ENCODE results near the gene GPR62.

Gene GPR62

GRCh38 chr3:51932471-51933370, 22.5 kb upstream of the GPR62 start:
- H3K36me3 ChIP-seq (ENCODE audit: control insufficient read depth in 1 of 2, insufficient read depth in 2 of 2, low read length in 2 of 2): peaks cover 26 to 53% of the 10 kb centered on the region in 2 donors
- H3K27me3 ChIP-seq (ENCODE audit: low read depth, low read length): no peaks in the 10 kb centered on the region
- no peaks in the 10 kb centered on the region for H3K9me3 ChIP-seq (ENCODE audit: control insufficient read depth in 1 of 2, low read length in 2 of 2)
- H3K4me1 ChIP-seq (ENCODE audit: control insufficient read depth in 1 of 2, insufficient read depth in 2 of 2, low read length in 2 of 2): no peaks in the 10 kb centered on the region
- H3K4me3 ChIP-seq (ENCODE audit: low read depth in 1 of 2, low read length in 2 of 2): no peak overlapping the region
- H3K27ac ChIP-seq (ENCODE audit: low read length): no peak overlapping the region

- H3K4me3 ChIP-seq (ENCODE audit: low read depth in 1 of 2, low read length in 2 of 2): no peak overlapping the region
- H3K4me1 ChIP-seq (ENCODE audit: control insufficient read depth in 1 of 2, insufficient read depth in 2 of 2, low read length in 2 of 2): no peaks in the 10 kb centered on the region
- H3K27me3 ChIP-seq (ENCODE audit: low read depth, low read length): no peaks in the 10 kb centered on the region
- no peak overlapping the region for H3K27ac ChIP-seq (ENCODE audit: low read length)
- H3K36me3 ChIP-seq (ENCODE audit: control insufficient read depth in 1 of 2, insufficient read depth in 2 of 2, low read length in 2 of 2): peaks cover 35 to 61% of the 10 kb centered on the region in 2 donors
- H3K9me3 ChIP-seq (ENCODE audit: control insufficient read depth in 1 of 2, low read length in 2 of 2): no peaks in the 10 kb centered on the region
Observed at GRCh38 chr3:51933471-51934138, 21.6 kb upstream of the GPR62 start.

GRCh38 chr3:51934139-51934850, 20.9 kb upstream of the GPR62 start:
- Histone ChIP-seq H3K9me3 (ENCODE audit: control insufficient read depth in 1 of 2, low read length in 2 of 2) (no peaks in the 10 kb centered on the region), H3K27ac (ENCODE audit: low read length) (no peak overlapping the region), H3K27me3 (ENCODE audit: low read depth, low read length) (no peaks in the 10 kb centered on the region), H3K4me3 (ENCODE audit: low read depth in 1 of 2, low read length in 2 of 2) (no peak overlapping the region), H3K36me3 (ENCODE audit: control insufficient read depth in 1 of 2, insufficient read depth in 2 of 2, low read length in 2 of 2) (peaks cover 37 to 61% of the 10 kb centered on the region in 2 donors), H3K4me1 (ENCODE audit: control insufficient read depth in 1 of 2, insufficient read depth in 2 of 2, low read length in 2 of 2) (no peaks in the 10 kb centered on the region)

GRCh38 chr3:51934991-51935885, 19.9 kb upstream of the GPR62 start:
- H3K4me3 ChIP-seq (ENCODE audit: low read depth in 1 of 2, low read length in 2 of 2): no peak overlapping the region
- peaks cover 37 to 61% of the 10 kb centered on the region in 2 donors for H3K36me3 ChIP-seq (ENCODE audit: control insufficient read depth in 1 of 2, insufficient read depth in 2 of 2, low read length in 2 of 2)
- H3K27me3 ChIP-seq (ENCODE audit: low read depth, low read length): no peaks in the 10 kb centered on the region
- H3K27ac ChIP-seq (ENCODE audit: low read length): no peak overlapping the region
- H3K4me1 ChIP-seq (ENCODE audit: control insufficient read depth in 1 of 2, insufficient read depth in 2 of 2, low read length in 2 of 2): peaks cover 0 to 4% of the 10 kb centered on the region in 2 donors
- no peaks in the 10 kb centered on the region for H3K9me3 ChIP-seq (ENCODE audit: control insufficient read depth in 1 of 2, low read length in 2 of 2)

- Histone ChIP-seq H3K4me3 (ENCODE audit: low read depth in 1 of 2, low read length in 2 of 2) (no peak overlapping the region), H3K4me1 (ENCODE audit: control insufficient read depth in 1 of 2, insufficient read depth in 2 of 2, low read length in 2 of 2) (peaks cover 5 to 12% of the 10 kb centered on the region in 2 donors), H3K27ac (ENCODE audit: low read length) (no peak overlapping the region), H3K36me3 (ENCODE audit: control insufficient read depth in 1 of 2, insufficient read depth in 2 of 2, low read length in 2 of 2) (peaks cover 37 to 61% of the 10 kb centered on the region in 2 donors), H3K27me3 (ENCODE audit: low read depth, low read length) (no peaks in the 10 kb centered on the region), H3K9me3 (ENCODE audit: control insufficient read depth in 1 of 2, low read length in 2 of 2) (no peaks in the 10 kb centered on the region)
Observed at GRCh38 chr3:51935886-51936755, 19.1 kb upstream of the GPR62 start.

GRCh38 chr3:51937014-51937413, 18.2 kb upstream of the GPR62 start:
- Histone ChIP-seq H3K9me3 (ENCODE audit: control insufficient read depth in 1 of 2, low read length in 2 of 2) (no peaks in the 10 kb centered on the region), H3K27ac (ENCODE audit: low read length) (no peak overlapping the region), H3K36me3 (ENCODE audit: control insufficient read depth in 1 of 2, insufficient read depth in 2 of 2, low read length in 2 of 2) (peaks cover 37 to 65% of the 10 kb centered on the region in 2 donors), H3K4me1 (ENCODE audit: control insufficient read depth in 1 of 2, insufficient read depth in 2 of 2, low read length in 2 of 2) (peaks cover 7 to 15% of the 10 kb centered on the region in 2 donors), H3K27me3 (ENCODE audit: low read depth, low read length) (no peaks in the 10 kb centered on the region), H3K4me3 (ENCODE audit: low read depth in 1 of 2, low read length in 2 of 2) (no peak overlapping the region)

- Histone ChIP-seq H3K27ac (ENCODE audit: low read length) (no peak overlapping the region), H3K27me3 (ENCODE audit: low read depth, low read length) (no peaks in the 10 kb centered on the region), H3K4me1 (ENCODE audit: control insufficient read depth in 1 of 2, insufficient read depth in 2 of 2, low read length in 2 of 2) (peaks cover 12 to 20% of the 10 kb centered on the region in 2 donors), H3K9me3 (ENCODE audit: control insufficient read depth in 1 of 2, low read length in 2 of 2) (no peaks in the 10 kb centered on the region), H3K4me3 (ENCODE audit: low read depth in 1 of 2, low read length in 2 of 2) (no peak overlapping the region), H3K36me3 (ENCODE audit: control insufficient read depth in 1 of 2, insufficient read depth in 2 of 2, low read length in 2 of 2) (peaks cover 34 to 60% of the 10 kb centered on the region in 2 donors)
Observed at GRCh38 chr3:51937611-51938450, 17.4 kb upstream of the GPR62 start.

- Histone ChIP-seq H3K4me1 (ENCODE audit: control insufficient read depth in 1 of 2, insufficient read depth in 2 of 2, low read length in 2 of 2) (peaks cover 18 to 26% of the 10 kb centered on the region in 2 donors), H3K9me3 (ENCODE audit: control insufficient read depth in 1 of 2, low read length in 2 of 2) (no peaks in the 10 kb centered on the region), H3K36me3 (ENCODE audit: control insufficient read depth in 1 of 2, insufficient read depth in 2 of 2, low read length in 2 of 2) (peaks cover 29 to 50% of the 10 kb centered on the region in 2 donors), H3K4me3 (ENCODE audit: low read depth in 1 of 2, low read length in 2 of 2) (no peak overlapping the region), H3K27ac (ENCODE audit: low read length) (no peak overlapping the region), H3K27me3 (ENCODE audit: low read depth, low read length) (no peaks in the 10 kb centered on the region)
Observed at GRCh38 chr3:51938780-51939425, 16.3 kb upstream of the GPR62 start.

All from muscle layer of duodenum (tissue), 2 donors.